ENCODE data around the gene TRAM2. TPM values are rescaled to one million over a fixed set of nuclear protein-coding genes. Genes with fewer than 3 reads are reported as not detected.

Gene TRAM2
- total and polyA plus RNA-seq, 2 of the 13 experiments (the other 11 are each of a cell fraction or from before 2014, with no cell fraction given): 49.1 to 72.5 TPM

DNA sequence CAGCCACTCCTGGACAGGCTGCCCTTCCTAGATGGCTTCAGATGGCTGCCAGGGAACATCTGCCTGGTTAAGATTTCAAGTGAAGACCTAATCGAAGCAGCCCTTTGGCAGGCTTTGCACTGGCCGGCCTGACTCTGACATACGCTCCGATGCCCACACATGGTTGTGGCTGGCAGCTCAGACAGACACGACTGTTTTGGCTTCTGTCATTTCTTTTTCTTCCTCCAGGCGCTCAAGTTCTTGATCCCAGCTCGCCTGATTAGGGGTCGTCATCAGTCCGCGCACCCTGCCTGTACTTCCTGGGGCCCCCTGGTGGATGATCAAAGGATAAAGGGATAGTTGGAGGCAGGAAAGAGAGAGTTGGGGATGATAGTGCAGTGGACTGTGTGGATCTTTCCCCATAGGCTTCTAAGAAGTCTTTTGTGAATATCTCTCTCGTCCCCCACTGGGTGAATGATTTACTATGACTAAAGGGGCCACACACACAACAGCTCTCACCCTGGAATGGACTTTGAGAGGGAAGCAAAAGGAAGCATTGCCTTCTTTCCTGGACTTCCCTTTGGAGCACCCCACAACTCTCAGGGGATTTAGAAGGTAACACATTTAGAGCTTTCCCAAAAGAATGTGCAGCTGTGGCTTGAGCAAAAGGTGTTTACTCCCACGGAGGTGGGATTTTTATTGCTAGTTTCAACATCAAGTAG lies 21.4 kb upstream of the TRAM2 start (continued):
- TF ChIP-seq, protein P1, sequence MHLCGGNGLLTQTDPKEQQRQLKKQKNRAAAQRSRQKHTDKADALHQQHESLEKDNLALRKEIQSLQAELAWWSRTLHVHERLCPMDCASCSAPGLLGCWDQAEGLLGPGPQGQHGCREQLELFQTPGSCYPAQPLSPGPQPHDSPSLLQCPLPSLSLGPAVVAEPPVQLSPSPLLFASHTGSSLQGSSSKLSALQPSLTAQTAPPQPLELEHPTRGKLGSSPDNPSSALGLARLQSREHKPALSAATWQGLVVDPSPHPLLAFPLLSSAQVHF (CRISPR knock-in tag; IDR thresholded peaks at IDR 0.05): no peak
- TF ChIP-seq FOSL1 (CRISPR knock-in tag; IDR thresholded peaks at IDR 0.05; ENCODE audit: borderline replicate concordance) (peak; percentile 20; the same call in 1 of the 2 replicates), ZNF296 (CRISPR knock-in tag; conservative IDR thresholded peaks at IDR 0.05) (no peak), ZNF160 (CRISPR knock-in tag; IDR thresholded peaks at IDR 0.05) (peak; percentile 33; the same call in 1 of the 2 replicates), JDP2 (CRISPR knock-in tag; IDR thresholded peaks at IDR 0.05; ENCODE audit: borderline replicate concordance) (no peak), XBP1 (CRISPR knock-in tag; IDR thresholded peaks at IDR 0.05) (peak; percentile 51; the same call in 1 of the 2 replicates), HNRNPL (IDR thresholded peaks at IDR 0.05; ENCODE audit: low read depth, low read length) (no peak), WIZ (CRISPR knock-in tag; IDR thresholded peaks at IDR 0.05) (no peak; the same call in 1 of the 2 replicates), ATRX (CRISPR knock-in tag; IDR thresholded peaks at IDR 0.05; ENCODE audit: borderline replicate concordance) (no peak), SKI (IDR thresholded peaks at IDR 0.05; ENCODE audit: partially characterized antibody) (peak; percentile 61), BORCS8-MEF2B (CRISPR knock-in tag; IDR thresholded peaks at IDR 0.05) (peak; percentile 60), NKX3-1 (CRISPR knock-in tag; IDR thresholded peaks at IDR 0.05) (0 out of 2 replicates have a peak, but pooled peaks have one; percentile 58), NFYC (CRISPR knock-in tag; IDR thresholded peaks at IDR 0.05) (no peak; the same call in 1 of the 2 replicates), ZNF331 (CRISPR knock-in tag; IDR thresholded peaks at IDR 0.05) (peak; percentile 72; the same call in 1 of the 2 replicates), ZEB1 (IDR thresholded peaks at IDR 0.05; ENCODE audit: insufficient replicate concordance, low read depth) (peak; percentile 79), MTF1 (CRISPR knock-in tag; IDR thresholded peaks at IDR 0.05) (no peak), ZNF589 (CRISPR knock-in tag; conservative IDR thresholded peaks at IDR 0.05) (no peak), RXRB (CRISPR knock-in tag; IDR thresholded peaks at IDR 0.05; ENCODE audit: borderline replicate concordance) (peak; percentile 83; the same call in 1 of the 2 replicates), SUZ12 (IDR thresholded peaks at IDR 0.05; ENCODE audit: low read depth, low read length) (no peak), MED1 (CRISPR knock-in tag; IDR thresholded peaks at IDR 0.05) (peak; percentile 92)
- TF ChIP-seq, protein P2, sequence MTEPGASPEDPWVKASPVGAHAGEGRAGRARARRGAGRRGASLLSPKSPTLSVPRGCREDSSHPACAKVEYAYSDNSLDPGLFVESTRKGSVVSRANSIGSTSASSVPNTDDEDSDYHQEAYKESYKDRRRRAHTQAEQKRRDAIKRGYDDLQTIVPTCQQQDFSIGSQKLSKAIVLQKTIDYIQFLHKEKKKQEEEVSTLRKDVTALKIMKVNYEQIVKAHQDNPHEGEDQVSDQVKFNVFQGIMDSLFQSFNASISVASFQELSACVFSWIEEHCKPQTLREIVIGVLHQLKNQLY (CRISPR knock-in tag; IDR thresholded peaks at IDR 0.05): peak; percentile 76
- TF ChIP-seq, protein P3, sequence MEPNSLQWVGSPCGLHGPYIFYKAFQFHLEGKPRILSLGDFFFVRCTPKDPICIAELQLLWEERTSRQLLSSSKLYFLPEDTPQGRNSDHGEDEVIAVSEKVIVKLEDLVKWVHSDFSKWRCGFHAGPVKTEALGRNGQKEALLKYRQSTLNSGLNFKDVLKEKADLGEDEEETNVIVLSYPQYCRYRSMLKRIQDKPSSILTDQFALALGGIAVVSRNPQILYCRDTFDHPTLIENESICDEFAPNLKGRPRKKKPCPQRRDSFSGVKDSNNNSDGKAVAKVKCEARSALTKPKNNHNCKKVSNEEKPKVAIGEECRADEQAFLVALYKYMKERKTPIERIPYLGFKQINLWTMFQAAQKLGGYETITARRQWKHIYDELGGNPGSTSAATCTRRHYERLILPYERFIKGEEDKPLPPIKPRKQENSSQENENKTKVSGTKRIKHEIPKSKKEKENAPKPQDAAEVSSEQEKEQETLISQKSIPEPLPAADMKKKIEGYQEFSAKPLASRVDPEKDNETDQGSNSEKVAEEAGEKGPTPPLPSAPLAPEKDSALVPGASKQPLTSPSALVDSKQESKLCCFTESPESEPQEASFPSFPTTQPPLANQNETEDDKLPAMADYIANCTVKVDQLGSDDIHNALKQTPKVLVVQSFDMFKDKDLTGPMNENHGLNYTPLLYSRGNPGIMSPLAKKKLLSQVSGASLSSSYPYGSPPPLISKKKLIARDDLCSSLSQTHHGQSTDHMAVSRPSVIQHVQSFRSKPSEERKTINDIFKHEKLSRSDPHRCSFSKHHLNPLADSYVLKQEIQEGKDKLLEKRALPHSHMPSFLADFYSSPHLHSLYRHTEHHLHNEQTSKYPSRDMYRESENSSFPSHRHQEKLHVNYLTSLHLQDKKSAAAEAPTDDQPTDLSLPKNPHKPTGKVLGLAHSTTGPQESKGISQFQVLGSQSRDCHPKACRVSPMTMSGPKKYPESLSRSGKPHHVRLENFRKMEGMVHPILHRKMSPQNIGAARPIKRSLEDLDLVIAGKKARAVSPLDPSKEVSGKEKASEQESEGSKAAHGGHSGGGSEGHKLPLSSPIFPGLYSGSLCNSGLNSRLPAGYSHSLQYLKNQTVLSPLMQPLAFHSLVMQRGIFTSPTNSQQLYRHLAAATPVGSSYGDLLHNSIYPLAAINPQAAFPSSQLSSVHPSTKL (CRISPR knock-in tag; IDR thresholded peaks at IDR 0.05): peak; percentile 92; the same call in 1 of the 2 replicates
- TF ChIP-seq, protein P4, sequence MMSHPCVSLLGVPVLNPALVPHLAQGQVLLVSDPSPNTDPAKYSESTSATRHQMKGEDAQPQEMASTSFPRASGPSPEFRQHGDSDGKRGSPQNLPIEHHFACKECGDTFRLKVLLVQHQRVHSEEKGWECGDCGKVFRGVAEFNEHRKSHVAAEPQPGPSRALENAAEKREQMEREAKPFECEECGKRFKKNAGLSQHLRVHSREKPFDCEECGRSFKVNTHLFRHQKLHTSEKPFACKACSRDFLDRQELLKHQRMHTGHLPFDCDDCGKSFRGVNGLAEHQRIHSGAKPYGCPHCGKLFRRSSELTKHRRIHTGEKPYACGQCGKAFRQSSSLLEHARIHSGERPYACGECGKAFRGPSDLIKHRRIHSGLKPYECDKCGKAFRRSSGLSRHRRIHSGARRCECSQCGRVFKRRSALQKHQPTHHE (CRISPR knock-in tag; IDR thresholded peaks at IDR 0.05; ENCODE audit: borderline replicate concordance): 0 out of 2 replicates have a peak, but pooled peaks have one; percentile 34
- TF ChIP-seq, protein P5, sequence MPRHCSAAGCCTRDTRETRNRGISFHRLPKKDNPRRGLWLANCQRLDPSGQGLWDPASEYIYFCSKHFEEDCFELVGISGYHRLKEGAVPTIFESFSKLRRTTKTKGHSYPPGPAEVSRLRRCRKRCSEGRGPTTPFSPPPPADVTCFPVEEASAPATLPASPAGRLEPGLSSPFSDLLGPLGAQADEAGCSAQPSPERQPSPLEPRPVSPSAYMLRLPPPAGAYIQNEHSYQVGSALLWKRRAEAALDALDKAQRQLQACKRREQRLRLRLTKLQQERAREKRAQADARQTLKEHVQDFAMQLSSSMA (CRISPR knock-in tag; IDR thresholded peaks at IDR 0.05): no peak; the same call in 1 of the 2 replicates

Data from HepG2 (cell line).